ENCODE results near the gene TNNC2. TPM values are rescaled to one million over a fixed set of nuclear protein-coding genes. Genes with fewer than 3 reads are reported as not detected.

The TNNC2 gene
- total RNA-seq, 1 experiment from 2014 or later = 4.6 TPM

GRCh38 chr20:45852326-45852725 lies 25.2 kb upstream of the TNNC2 start:
- Histone ChIP-seq H2BK12ac (ENCODE audit: insufficient read length, low read depth, low read length) (no peak overlapping the region), H3K79me2 (ENCODE audit: insufficient read depth, low read length) (peaks cover 3% of the 10 kb centered on the region; the same call in 1 of the 2 replicates), H3K18ac (ENCODE audit: insufficient read length, low read depth, low read length) (no peak overlapping the region), H3K56ac (ENCODE audit: insufficient read length, low read depth, low read length) (no peak overlapping the region), H2BK120ac (ENCODE audit: low read depth, low read length, poor library complexity, severe bottlenecking) (no peak overlapping the region), H2BK20ac (ENCODE audit: low read depth, low read length, poor library complexity, severe bottlenecking) (no peak overlapping the region), H2BK5ac (ENCODE audit: insufficient read length, low read length) (no peak overlapping the region), H3K4ac (ENCODE audit: low read depth, low read length) (no peak overlapping the region), H3K79me1 (ENCODE audit: insufficient read depth, low read depth, low read length, poor library complexity, severe bottlenecking) (no peaks in the 10 kb centered on the region), H4K8ac (replicated peaks; ENCODE audit: insufficient read length, low read depth, low read length) (no peak overlapping the region), H3K27ac (ENCODE audit: insufficient read length, low read depth, low read length) (no peak overlapping the region), H3K27me3 (ENCODE audit: insufficient read depth, low read length) (no peaks in the 10 kb centered on the region), H4K20me1 (ENCODE audit: control insufficient read depth, insufficient read depth, insufficient read length) (peaks cover under 1% of the 10 kb centered on the region), H4K91ac (ENCODE audit: insufficient read length, low read depth, low read length) (no peak overlapping the region), H3K4me2 (ENCODE audit: insufficient read depth, insufficient read length, low read length) (no peak overlapping the region), H3K9ac (ENCODE audit: extremely low read depth, insufficient read length, low read length) (no peak overlapping the region), H3K4me1 (ENCODE audit: insufficient read depth, low read length) (peaks cover 12% of the 10 kb centered on the region; the same call in 1 of the 2 replicates), H3K23ac (ENCODE audit: insufficient read length, low read depth, low read length) (no peak overlapping the region), H3K9me3 (ENCODE audit: control insufficient read depth, low read depth, low read length) (no peaks in the 10 kb centered on the region), H3T11ph (ENCODE audit: low read length) (no peak overlapping the region), H3K14ac (ENCODE audit: insufficient read depth, low read length) (no peak overlapping the region), H2BK15ac (ENCODE audit: low read depth, low read length) (no peak overlapping the region), H2AFZ (ENCODE audit: low read length) (no peak overlapping the region), H2AK5ac (ENCODE audit: insufficient read length, low read length) (no peak overlapping the region), H4K5ac (ENCODE audit: insufficient read length, low read depth, low read length) (no peak overlapping the region), H3K23me2 (ENCODE audit: insufficient read length, low read depth, low read length, poor library complexity, severe bottlenecking) (peaks cover 5% of the 10 kb centered on the region)
- Mint-ChIP-seq H3K9me3 (no peaks in the 10 kb centered on the region), H3K4me1 (peaks cover 41 to 47% of the 10 kb centered on the region in 2 experiments), H3K27ac (peak overlapping the region in 1 of 3 experiments; percentile 83; a peak in 4 of 7 replicates), H3K36me3 (ENCODE audit: insufficient read depth in 1 of 3, low read depth in 3 of 3) (peaks cover 9 to 36% (median 20%) of the 10 kb centered on the region in 3 experiments; a peak in 6 of 7 replicates), H3K4me3 (no peak overlapping the region), H3K27me3 (ENCODE audit: low read depth) (no peaks in the 10 kb centered on the region)
- TF ChIP-seq, protein P1, sequence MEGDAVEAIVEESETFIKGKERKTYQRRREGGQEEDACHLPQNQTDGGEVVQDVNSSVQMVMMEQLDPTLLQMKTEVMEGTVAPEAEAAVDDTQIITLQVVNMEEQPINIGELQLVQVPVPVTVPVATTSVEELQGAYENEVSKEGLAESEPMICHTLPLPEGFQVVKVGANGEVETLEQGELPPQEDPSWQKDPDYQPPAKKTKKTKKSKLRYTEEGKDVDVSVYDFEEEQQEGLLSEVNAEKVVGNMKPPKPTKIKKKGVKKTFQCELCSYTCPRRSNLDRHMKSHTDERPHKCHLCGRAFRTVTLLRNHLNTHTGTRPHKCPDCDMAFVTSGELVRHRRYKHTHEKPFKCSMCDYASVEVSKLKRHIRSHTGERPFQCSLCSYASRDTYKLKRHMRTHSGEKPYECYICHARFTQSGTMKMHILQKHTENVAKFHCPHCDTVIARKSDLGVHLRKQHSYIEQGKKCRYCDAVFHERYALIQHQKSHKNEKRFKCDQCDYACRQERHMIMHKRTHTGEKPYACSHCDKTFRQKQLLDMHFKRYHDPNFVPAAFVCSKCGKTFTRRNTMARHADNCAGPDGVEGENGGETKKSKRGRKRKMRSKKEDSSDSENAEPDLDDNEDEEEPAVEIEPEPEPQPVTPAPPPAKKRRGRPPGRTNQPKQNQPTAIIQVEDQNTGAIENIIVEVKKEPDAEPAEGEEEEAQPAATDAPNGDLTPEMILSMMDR (conservative IDR thresholded peaks at IDR 0.05) = no peak
- DNase-seq = no peak
- WGBS (ENCODE audit: extremely low coverage, insufficient read length, low lambda C conversion rate) = no CpG with 5 or more reads among the region's 6 CpGs

All from H9 (cell line).